ENCODE data around the gene PALS2.

- TF ChIP-seq CTCF (IDR thresholded peaks at IDR 0.05 in 8 of 11, conservative IDR thresholded peaks at IDR 0.05 in 3 of 11) = no peak
- no peak for TF ChIP-seq POLR2AphosphoS5 (IDR thresholded peaks at IDR 0.05)
Observed at GRCh38 chr7:24619978-24620377, 46.7 kb downstream of the PALS2 start.

Measured in spleen (tissue), 7 donors.